ENCODE data around the gene FBXW12. TPM values are rescaled to one million over a fixed set of nuclear protein-coding genes. Genes with fewer than 3 reads are reported as not detected.

FBXW12 gene
- total RNA-seq, 1 experiment from 2014 or later: 0.74 TPM

DNA sequence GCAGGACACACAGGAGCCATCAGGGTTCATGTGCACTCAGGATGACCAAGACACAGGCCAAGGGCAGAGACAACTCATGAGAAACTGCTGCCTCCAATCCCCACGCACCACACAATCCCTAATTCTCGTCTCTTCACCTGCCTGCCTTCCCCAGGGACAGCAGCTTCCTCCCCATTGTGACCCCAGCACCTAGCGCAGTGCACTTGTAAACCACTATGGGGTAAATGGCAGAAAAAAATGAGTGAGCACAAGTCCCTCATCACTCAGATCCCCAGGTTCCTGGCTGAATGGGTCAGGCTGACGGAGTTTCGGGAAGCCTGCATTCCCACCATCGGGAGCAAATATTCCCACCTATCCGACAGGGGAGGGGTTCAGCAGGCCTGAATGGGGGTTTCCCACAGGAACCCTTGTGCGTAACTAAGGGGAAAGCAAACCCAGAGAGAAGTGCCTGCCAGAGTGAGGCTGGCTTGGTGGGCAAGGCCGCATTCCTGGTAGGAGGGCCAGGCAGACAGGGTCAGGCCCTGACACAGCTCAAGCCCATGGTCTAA is 39.1 kb downstream of the FBXW12 start:
- Histone ChIP-seq H3K56ac (ENCODE audit: insufficient read length, low read depth, low read length) (no peak overlapping the region), H3T11ph (ENCODE audit: low read length) (no peak overlapping the region), H3K27me3 (ENCODE audit: insufficient read depth, low read length) (no peaks in the 10 kb centered on the region), H2BK20ac (ENCODE audit: low read depth, low read length, poor library complexity, severe bottlenecking) (no peak overlapping the region), H2AFZ (ENCODE audit: low read length) (no peak overlapping the region), H3K79me1 (ENCODE audit: insufficient read depth, low read depth, low read length, poor library complexity, severe bottlenecking) (no peaks in the 10 kb centered on the region), H3K9me3 (ENCODE audit: control insufficient read depth, low read depth, low read length) (no peaks in the 10 kb centered on the region), H2BK12ac (ENCODE audit: insufficient read length, low read depth, low read length) (no peak overlapping the region), H4K91ac (ENCODE audit: insufficient read length, low read depth, low read length) (no peak overlapping the region), H3K9ac (ENCODE audit: extremely low read depth, insufficient read length, low read length) (no peak overlapping the region), H4K8ac (replicated peaks; ENCODE audit: insufficient read length, low read depth, low read length) (no peak overlapping the region), H3K4me2 (ENCODE audit: insufficient read depth, insufficient read length, low read length) (no peak overlapping the region), H3K23me2 (ENCODE audit: insufficient read length, low read depth, low read length, poor library complexity, severe bottlenecking) (no peaks in the 10 kb centered on the region), H2AK5ac (ENCODE audit: insufficient read length, low read length) (no peak overlapping the region), H4K5ac (ENCODE audit: insufficient read length, low read depth, low read length) (no peak overlapping the region), H3K23ac (ENCODE audit: insufficient read length, low read depth, low read length) (no peak overlapping the region), H2BK15ac (ENCODE audit: low read depth, low read length) (no peak overlapping the region), H3K79me2 (ENCODE audit: insufficient read depth, low read length) (no peaks in the 10 kb centered on the region), H3K4ac (ENCODE audit: low read depth, low read length) (no peak overlapping the region), H2BK5ac (ENCODE audit: insufficient read length, low read length) (no peak overlapping the region), H4K20me1 (ENCODE audit: control insufficient read depth, insufficient read depth, insufficient read length) (no peaks in the 10 kb centered on the region), H3K27ac (ENCODE audit: insufficient read length, low read depth, low read length) (no peak overlapping the region), H3K18ac (ENCODE audit: insufficient read length, low read depth, low read length) (no peak overlapping the region), H2BK120ac (ENCODE audit: low read depth, low read length, poor library complexity, severe bottlenecking) (no peak overlapping the region), H3K14ac (ENCODE audit: insufficient read depth, low read length) (no peak overlapping the region), H3K4me1 (ENCODE audit: insufficient read depth, low read length) (no peaks in the 10 kb centered on the region)
- H3K27ac Mint-ChIP-seq: no peak overlapping the region; a peak in 1 of 7 replicates
- H3K4me1 Mint-ChIP-seq: no peaks in the 10 kb centered on the region
- TF ChIP-seq, protein P1, sequence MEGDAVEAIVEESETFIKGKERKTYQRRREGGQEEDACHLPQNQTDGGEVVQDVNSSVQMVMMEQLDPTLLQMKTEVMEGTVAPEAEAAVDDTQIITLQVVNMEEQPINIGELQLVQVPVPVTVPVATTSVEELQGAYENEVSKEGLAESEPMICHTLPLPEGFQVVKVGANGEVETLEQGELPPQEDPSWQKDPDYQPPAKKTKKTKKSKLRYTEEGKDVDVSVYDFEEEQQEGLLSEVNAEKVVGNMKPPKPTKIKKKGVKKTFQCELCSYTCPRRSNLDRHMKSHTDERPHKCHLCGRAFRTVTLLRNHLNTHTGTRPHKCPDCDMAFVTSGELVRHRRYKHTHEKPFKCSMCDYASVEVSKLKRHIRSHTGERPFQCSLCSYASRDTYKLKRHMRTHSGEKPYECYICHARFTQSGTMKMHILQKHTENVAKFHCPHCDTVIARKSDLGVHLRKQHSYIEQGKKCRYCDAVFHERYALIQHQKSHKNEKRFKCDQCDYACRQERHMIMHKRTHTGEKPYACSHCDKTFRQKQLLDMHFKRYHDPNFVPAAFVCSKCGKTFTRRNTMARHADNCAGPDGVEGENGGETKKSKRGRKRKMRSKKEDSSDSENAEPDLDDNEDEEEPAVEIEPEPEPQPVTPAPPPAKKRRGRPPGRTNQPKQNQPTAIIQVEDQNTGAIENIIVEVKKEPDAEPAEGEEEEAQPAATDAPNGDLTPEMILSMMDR (conservative IDR thresholded peaks at IDR 0.05): no peak
- peaks cover 60 to 98% (median 98%) of the 10 kb centered on the region in 3 experiments for H3K36me3 Mint-ChIP-seq (ENCODE audit: insufficient read depth in 1 of 3, low read depth in 3 of 3)
- no peak for DNase-seq
- WGBS (ENCODE audit: extremely low coverage, insufficient read length, low lambda C conversion rate): no CpG with 5 or more reads among the region's 9 CpGs
- H3K9me3 Mint-ChIP-seq: no peaks in the 10 kb centered on the region
- no peaks in the 10 kb centered on the region; the same call in 1 of the 2 replicates for H3K27me3 Mint-ChIP-seq (ENCODE audit: low read depth)
- H3K4me3 Mint-ChIP-seq: no peak overlapping the region
